ENCODE results near the gene PMAIP1. TPM values are rescaled to one million over a fixed set of nuclear protein-coding genes. Genes with fewer than 3 reads are reported as not detected.

PMAIP1 gene
- total RNA-seq, 4 donors from 2014 or later: 0.94 to 2.5 (median 1.4) TPM; not detected in 1

- no peaks in the 10 kb centered on the region for H3K9me3 ChIP-seq
These were observed 7.4 kb downstream of the PMAIP1 start for GRCh38 chr18:59907172-59907571.

DNA sequence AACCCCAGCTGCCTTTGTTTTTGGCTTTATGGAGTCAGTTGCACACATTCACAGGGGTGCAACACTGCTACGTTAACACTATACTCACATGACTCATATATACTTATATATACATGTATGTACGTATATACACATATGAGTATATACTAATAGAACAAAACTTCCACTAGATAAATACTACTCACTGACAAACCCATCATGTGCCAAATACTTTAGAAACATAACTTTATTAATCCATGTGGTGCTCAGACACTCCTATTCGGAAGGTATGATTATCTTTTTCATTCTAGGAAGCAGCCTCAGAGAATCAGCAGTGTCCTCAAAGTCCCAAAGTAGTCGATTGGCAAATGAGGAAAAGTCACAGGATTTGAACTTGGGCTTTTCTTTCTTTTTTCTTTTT, 7.9 kb downstream of the PMAIP1 start:
- H3K36me3 ChIP-seq: no peaks in the 10 kb centered on the region
- no peaks in the 10 kb centered on the region for H3K9me3 ChIP-seq
- peaks cover 0 to 3% (median 0%) of the 10 kb centered on the region in 4 donors for H3K4me1 ChIP-seq
- TF ChIP-seq, protein P1, sequence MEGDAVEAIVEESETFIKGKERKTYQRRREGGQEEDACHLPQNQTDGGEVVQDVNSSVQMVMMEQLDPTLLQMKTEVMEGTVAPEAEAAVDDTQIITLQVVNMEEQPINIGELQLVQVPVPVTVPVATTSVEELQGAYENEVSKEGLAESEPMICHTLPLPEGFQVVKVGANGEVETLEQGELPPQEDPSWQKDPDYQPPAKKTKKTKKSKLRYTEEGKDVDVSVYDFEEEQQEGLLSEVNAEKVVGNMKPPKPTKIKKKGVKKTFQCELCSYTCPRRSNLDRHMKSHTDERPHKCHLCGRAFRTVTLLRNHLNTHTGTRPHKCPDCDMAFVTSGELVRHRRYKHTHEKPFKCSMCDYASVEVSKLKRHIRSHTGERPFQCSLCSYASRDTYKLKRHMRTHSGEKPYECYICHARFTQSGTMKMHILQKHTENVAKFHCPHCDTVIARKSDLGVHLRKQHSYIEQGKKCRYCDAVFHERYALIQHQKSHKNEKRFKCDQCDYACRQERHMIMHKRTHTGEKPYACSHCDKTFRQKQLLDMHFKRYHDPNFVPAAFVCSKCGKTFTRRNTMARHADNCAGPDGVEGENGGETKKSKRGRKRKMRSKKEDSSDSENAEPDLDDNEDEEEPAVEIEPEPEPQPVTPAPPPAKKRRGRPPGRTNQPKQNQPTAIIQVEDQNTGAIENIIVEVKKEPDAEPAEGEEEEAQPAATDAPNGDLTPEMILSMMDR (IDR thresholded peaks at IDR 0.05): no peak
- TF ChIP-seq POLR2A (IDR thresholded peaks at IDR 0.05): no peak
- no peak overlapping the region for H3K27ac ChIP-seq
- no peak overlapping the region for H3K4me3 ChIP-seq
- H3K27me3 ChIP-seq: no peaks in the 10 kb centered on the region
- no peak for DNase-seq

More at GRCh38 chr18:59907172-59907571, 7.4 kb downstream of the PMAIP1 start:
- H3K4me3 ChIP-seq: no peak overlapping the region
- no peak overlapping the region for H3K27ac ChIP-seq
- H3K27me3 ChIP-seq: no peaks in the 10 kb centered on the region
- no peak for DNase-seq
- no peaks in the 10 kb centered on the region for H3K36me3 ChIP-seq
- peaks cover 0 to 3% (median 0%) of the 10 kb centered on the region in 4 donors for H3K4me1 ChIP-seq
- no peak for TF ChIP-seq POLR2A (IDR thresholded peaks at IDR 0.05)

- H3K9me3 ChIP-seq: no peaks in the 10 kb centered on the region
- H3K27ac ChIP-seq: no peak overlapping the region
- no peaks in the 10 kb centered on the region for H3K36me3 ChIP-seq
- no peak for DNase-seq
- peaks cover 0 to 3% (median 0%) of the 10 kb centered on the region in 4 donors for H3K4me1 ChIP-seq
- H3K27me3 ChIP-seq: no peaks in the 10 kb centered on the region
- H3K4me3 ChIP-seq: no peak overlapping the region
- no peak for TF ChIP-seq POLR2A (IDR thresholded peaks at IDR 0.05)
- TF ChIP-seq, protein P1 (IDR thresholded peaks at IDR 0.05): no peak
These were observed 9.0 kb downstream of the PMAIP1 start for GRCh38 chr18:59908799-59909198.

DNA sequence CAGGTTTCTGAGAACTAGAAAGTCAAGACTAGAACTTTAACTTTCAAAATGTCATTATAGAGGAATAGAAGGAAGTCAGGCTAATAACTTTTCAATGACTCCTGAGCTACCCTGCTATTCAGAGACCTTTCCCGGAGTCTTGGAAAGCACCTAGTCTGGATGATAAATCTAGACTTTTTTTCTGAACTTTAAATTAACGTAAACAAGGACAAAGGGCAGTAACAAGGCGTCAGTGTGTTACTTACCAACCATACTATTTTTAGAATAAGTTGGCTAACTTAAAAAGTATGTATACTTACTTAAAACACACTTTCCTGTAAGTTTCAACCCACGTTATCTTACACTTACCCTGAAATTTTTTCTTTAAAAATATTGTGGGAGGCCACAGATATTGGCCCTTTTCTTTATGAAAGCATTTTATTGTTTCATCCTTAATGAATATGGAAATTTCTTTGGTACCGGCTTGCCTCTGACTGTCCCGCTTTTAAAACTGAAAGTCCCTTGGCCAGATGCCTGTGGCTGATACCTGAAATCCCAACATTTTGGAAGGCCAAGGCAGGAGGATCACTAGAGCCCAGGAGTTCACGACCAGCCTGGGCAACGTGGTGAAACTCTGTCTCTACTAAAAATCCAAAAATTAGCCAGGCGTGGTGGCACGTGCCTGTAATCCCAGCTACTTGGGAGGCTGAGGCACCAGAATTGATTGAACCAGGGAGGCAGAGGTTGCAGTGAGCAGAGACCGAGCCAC, 9.7 kb downstream of the PMAIP1 start:
- H3K27me3 ChIP-seq: no peaks in the 10 kb centered on the region
- H3K36me3 ChIP-seq: no peaks in the 10 kb centered on the region
- no peak overlapping the region for H3K27ac ChIP-seq
- TF ChIP-seq POLR2A (IDR thresholded peaks at IDR 0.05): no peak
- TF ChIP-seq, protein P1 (IDR thresholded peaks at IDR 0.05): no peak
- no peak overlapping the region for H3K4me3 ChIP-seq
- peaks cover 0 to 2% (median 0%) of the 10 kb centered on the region in 4 donors for H3K4me1 ChIP-seq
- no peak for DNase-seq
- H3K9me3 ChIP-seq: no peaks in the 10 kb centered on the region

DNA sequence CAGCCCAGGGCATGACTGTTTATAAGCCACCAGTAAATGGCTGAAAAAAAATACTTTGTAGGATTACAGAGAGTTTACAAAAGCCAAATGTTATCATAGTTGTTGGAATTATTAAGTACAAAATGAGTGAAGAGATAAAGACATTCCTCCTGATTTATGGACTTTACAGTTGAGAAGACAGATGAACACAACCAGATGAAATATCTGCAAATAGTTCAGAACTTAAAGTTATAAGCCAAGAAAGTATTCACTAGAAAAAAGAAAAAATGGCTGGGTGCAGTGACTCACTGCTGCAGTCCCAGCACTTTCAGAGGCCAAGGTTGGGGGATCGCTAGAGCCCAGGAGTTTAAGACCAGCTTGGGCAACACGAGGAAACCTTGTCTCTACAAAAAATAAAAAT, 11.2 kb downstream of the PMAIP1 start:
- Histone ChIP-seq H3K27ac (no peak overlapping the region), H3K4me3 (no peak overlapping the region), H3K9me3 (no peaks in the 10 kb centered on the region), H3K4me1 (no peaks in the 10 kb centered on the region), H3K36me3 (no peaks in the 10 kb centered on the region), H3K27me3 (no peaks in the 10 kb centered on the region)
- no peak for TF ChIP-seq POLR2A (IDR thresholded peaks at IDR 0.05)
- TF ChIP-seq, protein P1 (IDR thresholded peaks at IDR 0.05): no peak
- no peak for DNase-seq

DNA sequence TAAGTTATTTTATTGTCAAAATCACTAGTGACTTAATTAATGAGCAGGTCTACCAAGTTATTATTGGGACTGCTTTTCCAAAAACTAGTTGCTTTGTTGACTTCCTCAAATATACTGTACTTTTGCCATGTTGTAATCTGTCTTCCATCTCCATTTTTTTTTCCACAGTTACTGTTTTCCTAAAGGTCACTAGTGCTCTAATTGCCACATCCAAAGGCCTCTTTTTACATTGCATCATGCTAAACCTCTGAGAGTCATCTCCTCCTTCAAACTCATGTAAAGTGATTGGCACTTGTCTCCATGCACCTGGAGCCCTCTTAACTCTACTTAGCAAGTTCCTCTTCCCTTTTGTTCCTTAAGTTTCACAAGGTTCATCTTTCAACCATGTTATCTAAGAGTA, 11.8 kb downstream of the PMAIP1 start:
- H3K4me1 ChIP-seq: no peaks in the 10 kb centered on the region
- H3K9me3 ChIP-seq: no peaks in the 10 kb centered on the region
- no peaks in the 10 kb centered on the region for H3K36me3 ChIP-seq
- no peak overlapping the region for H3K27ac ChIP-seq
- TF ChIP-seq, protein P1 (IDR thresholded peaks at IDR 0.05): no peak
- TF ChIP-seq POLR2A (IDR thresholded peaks at IDR 0.05): no peak
- DNase-seq: no peak
- no peak overlapping the region for H3K4me3 ChIP-seq
- H3K27me3 ChIP-seq: no peaks in the 10 kb centered on the region
